Endothelial cell of umbilical vein (primary cell): Measurements from ENCODE around the gene ERN2. TPM values are rescaled to one million over a fixed set of nuclear protein-coding genes. Genes with fewer than 3 reads are reported as not detected.

ENCODE experiments used
- BruUV-seq: library from RNA; stranded (reverse); fragments of 400-500 nt; replicated peaks from 2 replicates; lab custom pipeline; 2021; lab: Mats Ljungman, UMichigan
- CTCF ChIA-PET: fragments of 300-600, 350-600 bp; sonication (Branson Sonifier 250); formaldehyde crosslinking; loops from one replicate; lab custom pipeline; 2021; ENCODE audit warnings: antibody characterized with exemption, inconsistent platforms; lab: Charles Lee
- POLR2A ChIA-PET: fragments of 300-600, 350-600 bp; sonication (Branson Sonifier 250); formaldehyde crosslinking; loops from one replicate; lab custom pipeline; 2021; ENCODE audit warnings: antibody characterized with exemption, inconsistent platforms; lab: Charles Lee
- DNase-seq: peaks from one replicate; pipeline ENCODE4 v3.0.0-alpha.2; 2011; ENCODE audit warnings: low read depth, low spot score
- FAIRE-seq: peaks from 2 replicates; lab custom pipeline; 2011; peaks lifted over from hg19 to GRCh38; lab: Jason Lieb, UNC
- H2AFZ ChIP-seq: 2 replicates; pipeline ENCODE4 v1.6.0; 2012; ENCODE audit warnings: low read depth, low read length, control low read depth, inconsistent platforms
- H3K27ac ChIP-seq: 2 replicates; pipeline ENCODE4 v1.5.1; 2011; ENCODE audit warnings: low read depth, mild to moderate bottlenecking, control low read depth, low read length, moderate library complexity; ENCODE audit not compliant: insufficient read depth
- H3K27me3 ChIP-seq, 2 experiments: 2 replicates each; pipeline versions ENCODE4 v1.6.0 to v1.6.1; 2011; ENCODE audit warnings: low read length in 2 of 2, mixed read lengths in 1 of 2; ENCODE audit not compliant: control insufficient read depth in 2 of 2, insufficient read depth in 2 of 2
- H3K36me3 ChIP-seq, 2 experiments: 2 replicates in 1 of 2; 3 replicates in 1 of 2; pipeline ENCODE4 v1.5.1; 2011; ENCODE audit warnings: low read length in 2 of 2, mild to moderate bottlenecking in 1 of 2, moderate library complexity in 1 of 2; ENCODE audit not compliant: control insufficient read depth in 2 of 2, insufficient read depth in 2 of 2; ENCODE audit errors: extremely low read depth in 1 of 2
- H3K4me1 ChIP-seq: 3 replicates; pipeline ENCODE4 v1.5.1; 2011; ENCODE audit warnings: mild to moderate bottlenecking, low read length; ENCODE audit not compliant: control insufficient read depth, insufficient read depth; ENCODE audit errors: extremely low read depth
- H3K4me2 ChIP-seq: 2 replicates; pipeline ENCODE4 v1.6.1; 2011; ENCODE audit warnings: low read length, control low read depth, mixed read lengths; ENCODE audit not compliant: insufficient read depth
- H3K4me3 ChIP-seq, 3 experiments: fragments of 200-600 bp in 1 of 3; sonication (generic), shearing (Covaris generic) in 1 of 3; replicated peaks in 1 of 3; 2 replicates each; pipeline ENCODE4 v1.5.1; 2011 to 2016; ENCODE audit warnings: control low read depth in 3 of 3, low read length in 3 of 3, mild to moderate bottlenecking in 2 of 3, inconsistent platforms in 1 of 3, low read depth in 1 of 3, moderate library complexity in 1 of 3; ENCODE audit not compliant: insufficient read depth in 1 of 3
- H3K79me2 ChIP-seq: 2 replicates; pipeline ENCODE4 v1.6.0; 2012; ENCODE audit warnings: low read length, inconsistent platforms; ENCODE audit not compliant: control insufficient read depth, insufficient read depth
- H3K9ac ChIP-seq: replicated peaks from 2 replicates; pipeline ENCODE3; 2011; ENCODE audit warnings: low read length, control low read depth; ENCODE audit not compliant: insufficient read depth; ENCODE audit errors: extremely low read depth
- H3K9me1 ChIP-seq: replicated peaks from 3 replicates; pipeline ENCODE4 v1.6.0; 2011; ENCODE audit warnings: mild to moderate bottlenecking, low read length; ENCODE audit not compliant: control insufficient read depth, insufficient read depth; ENCODE audit errors: extremely low read depth
- H3K9me3 ChIP-seq: replicated peaks from 2 replicates; pipeline ENCODE4 v1.5.1; 2012; ENCODE audit warnings: low read length, inconsistent platforms; ENCODE audit not compliant: control insufficient read depth, insufficient read depth
- H4K20me1 ChIP-seq: replicated peaks from 2 replicates; pipeline ENCODE3; 2011; ENCODE audit warnings: mild to moderate bottlenecking, low read length; ENCODE audit not compliant: control insufficient read depth, insufficient read depth; ENCODE audit errors: extremely low read depth
- EZH2 ChIP-seq: IDR thresholded peaks from 2 replicates; pipeline ENCODE4 v1.6.1; 2012; ENCODE audit warnings: borderline replicate concordance, low read depth, mild to moderate bottlenecking, moderate library complexity, low read length, inconsistent platforms; ENCODE audit not compliant: severe bottlenecking
- FOS ChIP-seq: IDR thresholded peaks from 2 replicates; pipeline ENCODE4 v1.6.1; 2011; ENCODE audit warnings: mild to moderate bottlenecking, low read length, moderate library complexity, borderline replicate concordance; ENCODE audit not compliant: insufficient read depth
- JUN ChIP-seq: IDR thresholded peaks from 2 replicates; pipeline ENCODE4 v1.6.1; 2011; ENCODE audit warnings: borderline replicate concordance, low read depth; ENCODE audit not compliant: insufficient read length, insufficient read depth
- MYC ChIP-seq: IDR thresholded peaks from one replicate; pipeline ENCODE4 v1.6.1; 2011; ENCODE audit warnings: mild to moderate bottlenecking, low read depth, low read length
- POLR2A ChIP-seq: IDR thresholded peaks from 2 replicates; pipeline ENCODE4 v1.6.1; 2012; ENCODE audit warnings: low read depth, mild to moderate bottlenecking, control low read depth, low read length
- POLR2AphosphoS5 ChIP-seq: IDR thresholded peaks from 2 replicates; pipeline ENCODE4 v1.6.1; 2012; ENCODE audit warnings: low read depth, mild to moderate bottlenecking, control low read depth, low read length, moderate library complexity; ENCODE audit not compliant: insufficient read depth
- dilution Hi-C: fragments of 300-500 bp; cut with MboI; formaldehyde crosslinking; loops from one replicate; pipeline ENCODE4 v1.15.0; 2019; ENCODE audit warnings: low sequenced_read_pairs; ENCODE audit not compliant: extremely low pct_ligation_motif_present
- intact Hi-C: fragments of 100-400 bp; cut with micrococcal nuclease; formaldehyde crosslinking; loops from one replicate; pipeline ENCODE4 v1.10.0; 2022
- polyA plus RNA-seq, 4 experiments: library from polyadenylated mRNA; depleted of rRNA in 3 of 4; stranded (reverse) in 3 of 4; unstranded in 1 of 4; fragments of >200 nt; gene quantifications; 2 replicates each; pipeline versions ENCODE4 v1.2.1 to v1.2.3, GENCODE V29; 2011 to 2012; ENCODE audit warnings: missing spikeins in 1 of 4
- total RNA-seq: library from RNA; stranded (reverse); gene quantifications from 2 replicates; pipeline ENCODE4 v1.2.3, GENCODE V29; 2021

Gene ERN2
- total and polyA plus RNA-seq, 2 donors (not counting 3 experiments of a cell fraction or from before 2014, with no cell fraction given): 0.15 TPM; not detected in 1

DNA sequence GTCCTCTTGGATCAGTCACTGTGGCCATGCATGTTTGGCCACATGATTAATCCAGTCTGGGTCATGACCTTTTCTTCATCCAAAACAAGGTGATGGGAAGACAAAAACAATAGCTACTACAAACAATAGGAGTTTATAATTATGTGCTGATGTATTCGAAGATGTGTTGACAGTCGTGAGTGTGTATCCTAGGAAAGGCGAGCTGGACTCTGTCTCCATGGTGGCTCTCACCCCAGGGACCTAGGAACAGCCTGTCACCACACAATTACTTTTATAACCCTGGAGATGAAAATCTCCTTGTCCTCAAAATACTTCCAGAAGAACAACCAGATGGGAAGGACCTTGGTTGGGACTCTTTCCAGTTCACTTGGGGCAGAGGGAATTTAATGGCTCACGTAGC, 44.1 kb downstream of the ERN2 start:
- dilution Hi-C loops (no loop called here), intact Hi-C loops (no loop called here)
- TF ChIP-seq EZH2 (no peak), MYC (no peak), POLR2A (no peak), JUN (no peak), FOS (no peak), POLR2AphosphoS5 (no peak)
- POLR2A ChIA-PET: no interaction called here
- Histone ChIP-seq H3K4me3 (no peak overlapping the region), H3K9me1 (no peaks in the 10 kb centered on the region), H3K27ac (peak overlapping the region; percentile 39), H3K79me2 (peaks cover 5% of the 10 kb centered on the region), H3K9ac (no peak overlapping the region), H4K20me1 (no peaks in the 10 kb centered on the region), H3K4me2 (no peak overlapping the region), H3K36me3 (peaks cover 23 to 42% of the 10 kb centered on the region in 2 experiments), H3K9me3 (no peaks in the 10 kb centered on the region), H3K4me1 (peaks cover 20% of the 10 kb centered on the region), H3K27me3 (no peaks in the 10 kb centered on the region), H2AFZ (no peak overlapping the region)
- peak; percentile 18 for FAIRE-seq
- no peak for DNase-seq
- CTCF ChIA-PET: interaction anchor here (1.3 to 2.7 kb wide), 3 partner anchors 9 to 836 kb away, joined by 5 to 11 read pairs (median 6); partner anchors contain the start of gene PLK1
- BruUV-seq: TSS peak; percentile 3

DNA sequence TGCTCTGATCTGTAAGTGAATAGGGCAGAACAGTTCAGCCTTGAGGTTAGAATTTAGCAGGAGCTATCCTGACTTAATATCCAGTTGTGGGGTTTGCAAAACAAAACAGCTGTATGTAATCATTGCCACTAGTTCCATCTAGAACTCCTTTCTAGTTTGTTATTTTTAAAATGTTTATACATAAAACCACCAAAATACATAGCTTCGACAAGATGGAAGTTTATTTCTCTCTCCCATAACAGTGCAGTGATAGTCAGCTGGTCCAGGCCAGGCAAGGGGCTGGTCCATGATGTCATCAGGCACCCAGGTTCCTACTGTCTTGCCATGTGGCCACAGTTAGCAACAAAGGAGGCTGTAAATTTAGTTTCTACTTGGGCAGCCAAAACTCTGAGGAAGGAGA, 44.8 kb downstream of the ERN2 start:
- no peak overlapping the region for H3K9ac ChIP-seq
- no peaks in the 10 kb centered on the region for H3K9me3 ChIP-seq
- no peaks in the 10 kb centered on the region for H3K27me3 ChIP-seq
- H2AFZ ChIP-seq: no peak overlapping the region
- H3K36me3 ChIP-seq: peaks cover 25 to 40% of the 10 kb centered on the region in 2 experiments
- H3K27ac ChIP-seq: no peak overlapping the region
- H3K4me1 ChIP-seq: peaks cover 20% of the 10 kb centered on the region
- no peak for DNase-seq
- ChIA-PET POLR2A (interaction anchor here (0.6 to 0.7 kb wide), 2 partner anchors 33 to 153 kb away, joined by 5 read pairs; no protein-coding TSS in a partner anchor), CTCF (interaction anchor here (1.3 to 2.7 kb wide), 2 partner anchors 10 to 837 kb away, joined by 5 to 11 read pairs; partner anchors contain the start of gene PLK1)
- no peak overlapping the region for H3K4me2 ChIP-seq
- dilution Hi-C loops (no loop called here), intact Hi-C loops (no loop called here)
- TF ChIP-seq FOS: no peak
- H3K4me3 ChIP-seq: no peak overlapping the region
- no peak for FAIRE-seq
- peaks cover 5% of the 10 kb centered on the region for H3K79me2 ChIP-seq
- H3K9me1 ChIP-seq: no peaks in the 10 kb centered on the region
- no TSS peak for BruUV-seq
- no peaks in the 10 kb centered on the region for H4K20me1 ChIP-seq
